ENCODE measurements around the gene PFN4.

Gene PFN4

DNA sequence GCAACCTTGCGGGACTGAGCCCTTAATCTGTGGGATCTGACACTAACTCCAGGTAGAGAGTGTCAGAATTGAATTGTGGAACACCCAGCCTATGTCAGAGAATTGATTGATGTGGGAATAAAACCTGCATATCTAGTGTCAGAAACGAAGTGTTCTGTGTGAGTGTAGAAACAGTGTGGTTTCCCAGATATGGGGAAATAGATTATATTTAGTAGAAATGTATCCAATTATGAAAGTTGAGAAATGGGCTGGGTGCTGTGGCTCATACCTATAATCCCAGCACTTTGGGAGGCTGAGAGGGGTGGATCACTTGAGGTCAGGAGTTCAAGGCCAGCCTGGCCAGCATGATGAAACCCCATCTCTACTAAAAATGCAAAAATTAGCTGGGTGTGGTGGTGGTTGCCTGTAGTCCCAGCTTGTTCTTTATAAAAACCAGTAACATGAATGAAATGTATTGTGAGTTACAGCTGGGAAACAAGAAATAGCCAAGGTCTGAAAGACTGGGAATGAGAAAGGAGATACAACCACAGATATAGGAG is 34.2 kb downstream of the PFN4 start:
- H3K4me3 ChIP-seq (replicated peaks in 1 of 2; ENCODE audit: low read depth in 2 of 2, low read length in 2 of 2) = no peak overlapping the region
- DNase-seq (ENCODE audit: low read depth in 2 of 2) = no peak
- TF ChIP-seq, protein P1, sequence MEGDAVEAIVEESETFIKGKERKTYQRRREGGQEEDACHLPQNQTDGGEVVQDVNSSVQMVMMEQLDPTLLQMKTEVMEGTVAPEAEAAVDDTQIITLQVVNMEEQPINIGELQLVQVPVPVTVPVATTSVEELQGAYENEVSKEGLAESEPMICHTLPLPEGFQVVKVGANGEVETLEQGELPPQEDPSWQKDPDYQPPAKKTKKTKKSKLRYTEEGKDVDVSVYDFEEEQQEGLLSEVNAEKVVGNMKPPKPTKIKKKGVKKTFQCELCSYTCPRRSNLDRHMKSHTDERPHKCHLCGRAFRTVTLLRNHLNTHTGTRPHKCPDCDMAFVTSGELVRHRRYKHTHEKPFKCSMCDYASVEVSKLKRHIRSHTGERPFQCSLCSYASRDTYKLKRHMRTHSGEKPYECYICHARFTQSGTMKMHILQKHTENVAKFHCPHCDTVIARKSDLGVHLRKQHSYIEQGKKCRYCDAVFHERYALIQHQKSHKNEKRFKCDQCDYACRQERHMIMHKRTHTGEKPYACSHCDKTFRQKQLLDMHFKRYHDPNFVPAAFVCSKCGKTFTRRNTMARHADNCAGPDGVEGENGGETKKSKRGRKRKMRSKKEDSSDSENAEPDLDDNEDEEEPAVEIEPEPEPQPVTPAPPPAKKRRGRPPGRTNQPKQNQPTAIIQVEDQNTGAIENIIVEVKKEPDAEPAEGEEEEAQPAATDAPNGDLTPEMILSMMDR (IDR thresholded peaks at IDR 0.05; ENCODE audit: low read depth, low read length) = no peak

DNA sequence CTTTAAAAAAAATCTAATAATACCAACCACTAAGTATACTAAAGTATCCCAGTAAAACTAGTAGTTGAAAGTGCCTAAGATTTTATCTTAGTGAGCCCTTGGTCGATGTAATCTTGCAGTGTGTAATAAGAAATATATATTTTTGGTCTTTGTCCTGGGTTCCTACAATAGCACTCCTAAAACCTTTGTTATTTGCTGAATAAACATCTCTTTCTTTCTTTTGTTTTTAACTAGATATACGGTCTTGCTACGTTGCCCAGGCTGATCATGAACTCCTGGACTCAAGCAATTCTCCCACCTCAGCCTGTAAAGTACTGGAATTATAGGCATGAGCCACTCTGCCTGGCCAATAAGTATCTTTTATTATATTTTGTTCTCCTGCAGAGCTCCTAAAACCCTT is 36.1 kb downstream of the PFN4 start:
- no peak for DNase-seq (ENCODE audit: low read depth in 2 of 2)
- H3K4me3 ChIP-seq (replicated peaks in 1 of 2; ENCODE audit: low read depth in 2 of 2, low read length in 2 of 2) = no peak overlapping the region
- TF ChIP-seq, protein P1 (IDR thresholded peaks at IDR 0.05; ENCODE audit: low read depth, low read length) = no peak

DNA sequence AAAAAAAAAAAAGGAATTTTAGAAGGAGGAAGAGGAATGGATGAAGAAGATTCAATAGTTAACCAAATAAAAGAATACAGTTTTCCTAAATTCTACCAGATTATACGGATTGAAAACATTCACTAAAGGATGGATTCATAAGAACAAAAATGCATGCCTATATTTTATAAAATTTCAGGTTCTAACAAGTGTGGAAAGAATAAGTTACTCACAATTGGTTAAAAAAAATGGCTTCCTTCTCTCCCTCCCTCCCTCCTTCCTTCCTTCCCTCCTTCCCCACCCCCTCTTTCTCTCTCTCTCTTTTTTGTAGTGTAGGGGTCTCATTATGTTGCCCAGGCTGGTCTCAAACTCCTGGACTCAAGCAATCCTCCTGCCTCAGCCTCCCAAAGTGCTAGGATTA is 36.9 kb downstream of the PFN4 start:
- DNase-seq (ENCODE audit: low read depth in 2 of 2) = no peak
- no peak overlapping the region for H3K4me3 ChIP-seq (replicated peaks in 1 of 2; ENCODE audit: low read depth in 2 of 2, low read length in 2 of 2)
- TF ChIP-seq, protein P1 (IDR thresholded peaks at IDR 0.05; ENCODE audit: low read depth, low read length) = no peak

DNA sequence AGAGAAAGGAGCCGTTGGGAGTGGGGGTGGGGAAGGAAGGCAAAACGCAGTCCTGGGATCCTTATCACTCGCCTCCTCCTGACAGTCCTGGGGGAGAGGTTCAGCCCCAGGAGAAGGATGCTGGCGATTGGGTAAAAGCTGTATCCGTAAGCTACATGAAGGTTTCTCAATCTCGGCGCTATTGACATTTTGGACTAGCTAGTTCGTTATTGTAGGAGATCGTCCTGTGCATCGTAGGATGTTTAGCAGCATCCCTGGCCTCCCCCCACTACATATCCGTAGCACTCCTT is 38.0 kb downstream of the PFN4 start:
- H3K4me3 ChIP-seq (replicated peaks in 1 of 2; ENCODE audit: low read depth in 2 of 2, low read length in 2 of 2) = peak overlapping the region; percentile 69 to 73
- DNase-seq (ENCODE audit: low read depth in 2 of 2) = no peak

DNA sequence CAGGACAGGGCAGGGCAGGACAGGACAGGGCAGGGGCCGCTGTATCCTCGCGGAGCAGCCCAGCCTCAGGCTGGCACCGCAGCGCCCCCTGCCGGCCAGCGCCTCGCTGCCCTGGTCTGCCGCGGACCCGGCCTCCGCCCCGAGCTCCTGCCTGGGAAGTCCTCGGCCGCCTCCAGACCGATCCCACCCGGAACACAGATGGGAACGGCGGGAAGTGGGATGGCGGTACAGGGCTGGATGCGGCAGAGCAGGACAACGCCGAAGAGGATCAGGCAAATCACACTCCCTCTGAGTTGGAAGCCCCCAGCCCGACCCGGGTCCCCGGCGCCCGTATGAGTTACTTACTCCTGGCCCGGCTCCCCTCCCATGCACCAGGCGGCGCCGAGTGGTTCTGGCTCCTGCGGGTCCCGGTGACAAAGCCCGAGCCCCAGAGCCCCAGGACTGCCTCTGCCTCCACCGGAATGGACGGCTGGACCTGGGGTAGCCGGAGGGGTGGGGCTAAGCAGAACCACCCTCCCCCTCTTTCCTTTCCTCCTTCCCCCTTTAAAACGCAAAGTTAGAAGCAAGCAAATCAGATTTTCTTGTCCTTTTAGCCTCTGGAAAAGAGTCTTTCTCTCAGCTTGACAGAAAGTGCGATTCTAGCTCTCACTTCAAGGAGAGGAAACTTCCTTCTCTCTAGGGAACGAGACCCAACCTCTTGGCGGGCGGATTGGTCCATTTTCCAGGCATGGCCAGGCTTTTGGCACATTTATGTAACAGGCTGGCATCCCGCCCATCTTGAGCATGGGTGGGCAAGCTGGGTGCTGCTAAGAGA is 38.5 kb downstream of the PFN4 start, which contains the start of gene TP53I3:
Gene TP53I3 (minus strand): TSS at position 449 of the 814 bp plus-strand sequence. CDS start 508 bp downstream, outside the sequence.
- H3K4me3 ChIP-seq (replicated peaks in 1 of 2; ENCODE audit: low read depth in 2 of 2, low read length in 2 of 2) = peak within 1 kb of the TSS; percentile 69 to 73
- TF ChIP-seq, protein P1 (IDR thresholded peaks at IDR 0.05; ENCODE audit: low read depth, low read length) = peak; percentile 28
- DNase-seq (ENCODE audit: low read depth in 2 of 2) = peak; percentile 91 to 94

More for the DNA sequence above, 38.0 kb downstream of the PFN4 start:
- TF ChIP-seq, protein P1 (IDR thresholded peaks at IDR 0.05; ENCODE audit: low read depth, low read length) = no peak

DNA sequence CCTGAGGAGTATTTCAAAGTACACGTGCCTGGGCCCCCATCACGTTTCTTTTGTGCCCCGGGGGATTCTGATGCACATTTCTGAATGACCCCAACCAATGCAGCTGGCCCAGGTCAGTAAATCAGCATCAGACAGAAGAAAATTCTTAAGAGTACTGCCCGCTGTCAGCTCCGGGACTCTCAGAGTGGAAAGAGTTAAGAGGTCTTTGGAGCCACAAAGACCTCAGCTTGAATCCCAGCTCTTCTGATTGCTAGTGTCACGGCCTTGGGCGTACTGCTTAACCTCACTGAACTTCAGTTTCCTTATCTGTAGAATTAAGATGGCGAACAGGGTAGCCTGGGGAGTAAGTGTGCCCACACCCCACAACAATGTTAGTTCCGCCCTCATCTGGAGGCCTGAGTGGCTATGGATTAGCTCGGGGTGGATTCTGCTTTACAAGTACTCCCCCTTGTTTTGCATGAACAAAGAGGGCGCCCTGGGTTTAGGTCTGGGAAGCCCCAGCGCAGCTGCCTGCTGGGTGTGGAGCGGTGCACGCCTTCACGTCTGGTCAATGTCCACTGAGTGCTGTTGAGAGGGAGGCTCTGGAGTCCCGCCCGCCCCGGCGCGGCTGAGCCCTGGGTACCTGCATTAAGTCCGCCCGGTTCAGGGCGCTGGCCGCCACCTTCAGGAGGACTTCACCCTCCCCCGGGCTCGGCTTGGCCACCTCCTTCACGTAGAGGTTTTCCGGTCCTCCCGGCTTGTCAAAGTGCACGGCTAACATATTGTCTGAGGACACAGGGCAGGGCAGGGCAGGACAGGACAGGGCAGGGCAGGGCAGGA is 39.4 kb downstream of the PFN4 start:
- H3K4me3 ChIP-seq (replicated peaks in 1 of 2; ENCODE audit: low read depth in 2 of 2, low read length in 2 of 2) = peak overlapping the region; percentile 69 to 73
- TF ChIP-seq, protein P1 (IDR thresholded peaks at IDR 0.05; ENCODE audit: low read depth, low read length) = no peak
- DNase-seq (ENCODE audit: low read depth in 2 of 2) = peak; percentile 83 to 92

Data from cardiac fibroblast (primary cell).